HG02571 (cell line): ENCODE results near the gene CRADD.

ENCODE experiments used
- ATAC-seq: cut with Tn5 transposase; IDR thresholded peaks from one replicate; pipeline ENCODE4 v1.9.1; 2021; ENCODE audit warnings: mild to moderate bottlenecking, moderate library complexity; ENCODE audit not compliant: unreplicated experiment

The CRADD gene

DNA sequence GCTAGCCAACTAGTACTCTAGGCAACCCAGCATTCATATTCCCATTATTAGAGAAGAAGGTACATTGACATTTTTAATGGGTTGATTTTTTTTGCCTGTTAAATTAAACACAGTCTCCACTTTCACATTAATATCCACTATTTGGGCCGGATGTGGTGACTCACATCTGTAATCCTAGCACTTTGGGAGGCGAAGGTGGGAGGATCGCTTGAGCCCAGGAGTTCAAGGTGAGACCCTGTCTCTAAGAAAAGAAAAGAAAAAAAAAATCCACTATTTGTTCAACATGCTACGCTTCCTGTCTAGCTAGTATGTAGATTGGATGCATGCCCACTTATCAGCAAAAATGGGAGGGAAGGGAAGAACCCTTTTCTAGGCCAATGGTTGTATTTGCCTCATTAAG is 7.1 kb upstream of the CRADD start:
- ATAC-seq = no peak

- ATAC-seq = no peak
Measured at GRCh38 chr12:93671044-93671443, 6.1 kb upstream of the CRADD start.

DNA sequence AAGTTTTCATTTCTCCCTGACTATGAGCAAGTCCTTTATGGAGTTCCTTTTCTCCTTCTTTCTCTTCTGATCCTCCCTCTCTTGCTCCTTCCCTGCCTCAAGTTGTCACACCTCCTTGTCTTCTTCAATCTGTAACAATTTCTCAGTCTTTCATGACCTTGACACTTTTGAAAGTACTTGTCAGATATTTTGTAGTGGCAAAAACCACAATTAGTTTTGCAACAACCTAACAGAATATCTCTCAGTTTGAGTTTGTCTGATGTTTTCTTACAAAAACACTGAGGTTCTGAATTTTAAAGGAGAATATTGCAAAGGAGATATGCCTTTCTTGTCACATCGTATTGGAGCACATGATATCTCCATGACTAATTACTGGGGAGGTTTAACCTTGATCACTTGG is 4.1 kb upstream of the CRADD start:
- ATAC-seq = no peak

DNA sequence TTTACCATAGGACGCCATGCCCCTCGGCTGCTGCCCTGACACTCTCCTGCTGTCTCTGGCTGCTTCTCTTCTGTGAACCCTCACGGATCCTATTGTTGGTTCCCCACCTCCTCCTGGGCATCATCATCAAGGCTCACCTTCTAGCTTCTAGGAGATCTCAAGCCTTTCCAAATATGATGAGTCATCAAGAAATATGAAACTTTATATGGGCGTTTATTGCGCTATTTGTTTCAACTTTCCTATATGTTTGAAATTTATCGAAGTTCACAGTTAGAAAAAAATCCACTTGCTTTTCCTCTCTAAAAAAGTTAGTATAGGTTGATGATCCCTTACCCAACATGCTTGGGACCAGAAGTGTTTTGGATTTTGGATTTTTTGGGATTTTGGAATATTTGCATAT is 2.8 kb upstream of the CRADD start:
- no peak for ATAC-seq

GRCh38 chr12:93676408-93677194 is 574 bp upstream of the CRADD start:
- ATAC-seq = no peak

DNA sequence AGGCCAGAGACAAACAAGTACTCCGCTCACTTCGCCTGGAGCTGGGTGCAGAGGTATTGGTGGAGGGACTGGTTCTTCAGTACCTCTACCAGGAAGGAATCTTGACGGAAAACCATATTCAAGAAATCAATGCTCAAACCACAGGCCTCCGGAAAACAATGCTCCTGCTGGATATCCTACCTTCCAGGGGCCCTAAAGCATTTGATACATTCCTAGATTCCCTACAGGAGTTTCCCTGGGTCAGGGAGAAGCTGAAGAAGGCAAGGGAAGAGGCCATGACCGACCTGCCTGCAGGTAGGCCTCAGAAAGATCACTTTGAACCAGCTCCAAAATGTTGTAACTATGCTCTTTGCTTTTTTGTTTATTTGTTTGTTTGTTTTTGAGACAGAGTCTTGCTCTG is 1.6 kb downstream of the CRADD start:
- ATAC-seq = no peak

DNA sequence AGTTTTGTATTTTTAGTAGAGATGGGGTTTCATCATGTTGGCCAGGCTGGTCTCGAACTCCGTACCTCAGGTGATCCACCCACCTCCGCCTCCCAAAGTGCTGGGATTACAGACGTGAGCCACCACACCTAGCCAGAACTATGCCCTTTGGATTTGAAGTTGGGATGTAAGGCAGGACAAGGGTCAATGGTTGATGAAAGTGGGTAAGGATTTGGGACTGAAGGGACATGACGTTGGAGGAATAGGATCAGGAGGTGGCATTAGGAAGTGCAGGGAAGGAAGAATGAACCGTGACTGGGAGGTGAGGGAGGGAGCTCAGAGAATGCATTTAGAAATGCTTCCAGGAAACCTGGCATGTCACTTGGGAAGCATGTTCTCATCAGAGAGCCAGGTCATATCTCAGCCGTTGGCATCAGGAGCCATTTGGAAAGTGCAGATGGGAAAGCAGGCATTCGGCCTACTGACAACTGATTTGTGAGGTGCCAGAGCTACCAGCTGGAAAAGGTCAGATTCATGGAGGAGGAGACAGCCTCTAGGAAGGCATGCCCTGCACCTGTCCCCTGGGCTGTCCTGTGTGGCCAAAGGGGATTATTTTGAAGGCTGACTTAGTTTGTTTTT is 2.2 kb downstream of the CRADD start:
- no peak for ATAC-seq

GRCh38 chr12:93680006-93680405 is 2.8 kb downstream of the CRADD start:
- no peak for ATAC-seq

DNA sequence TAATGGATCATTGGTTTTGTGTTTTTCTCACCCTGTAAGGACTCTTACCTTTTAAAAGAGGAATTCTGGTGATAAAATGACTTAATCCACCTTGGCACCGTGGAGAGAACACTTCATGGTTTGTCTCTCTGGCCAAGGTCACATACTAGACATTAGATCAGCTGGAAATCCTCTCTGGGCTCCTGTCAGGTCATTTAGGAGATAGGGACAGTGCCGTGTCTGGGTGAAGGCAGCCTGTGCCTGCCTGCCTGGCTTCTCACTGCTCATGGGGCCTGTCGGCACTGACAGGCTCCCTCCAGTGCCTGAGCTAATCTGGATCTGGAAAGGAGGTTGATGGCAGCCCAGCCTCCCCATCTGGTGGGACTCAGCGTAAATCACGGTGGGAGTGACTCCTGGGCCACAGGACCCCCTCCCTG is 5.7 kb downstream of the CRADD start:
- ATAC-seq = no peak

DNA sequence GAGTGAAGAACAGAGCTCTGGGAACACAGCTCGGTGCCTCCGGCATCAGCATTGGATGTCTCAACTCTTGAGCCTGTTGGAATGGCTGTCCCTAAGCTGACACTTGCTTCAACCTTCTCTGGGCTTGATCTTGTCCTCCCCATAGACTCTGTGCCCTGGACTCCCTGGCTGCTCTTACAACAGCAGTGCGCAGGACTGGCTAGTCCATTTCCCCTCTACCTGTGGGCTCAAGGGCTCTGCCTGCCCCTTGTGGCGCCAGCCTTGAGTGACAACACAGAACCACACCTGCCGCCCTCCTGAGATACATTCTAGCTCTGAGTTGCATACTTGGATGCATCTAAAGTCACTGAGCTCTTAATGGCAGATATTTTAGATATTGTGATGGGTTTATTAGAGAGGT is 6.2 kb downstream of the CRADD start:
- ATAC-seq = no peak

DNA sequence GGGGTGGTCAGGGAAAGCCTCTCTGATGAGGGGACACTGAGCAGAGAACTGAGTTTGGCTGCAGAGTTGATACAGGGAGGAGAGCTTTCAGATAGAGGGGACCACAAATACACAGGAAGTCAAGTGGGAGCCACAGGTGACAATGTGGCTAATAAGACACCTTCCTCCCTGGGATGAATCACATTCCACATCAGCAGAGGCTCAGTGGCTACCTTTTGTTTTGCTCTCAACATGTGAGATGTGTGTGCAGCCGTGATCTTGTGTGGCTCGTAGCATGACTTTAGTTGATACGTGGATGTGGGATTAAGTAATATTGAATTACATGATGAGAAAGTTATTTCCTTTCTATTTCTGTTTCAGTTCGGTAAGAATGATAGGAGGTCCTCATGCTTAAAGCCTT is 7.5 kb downstream of the CRADD start:
- no peak for ATAC-seq

DNA sequence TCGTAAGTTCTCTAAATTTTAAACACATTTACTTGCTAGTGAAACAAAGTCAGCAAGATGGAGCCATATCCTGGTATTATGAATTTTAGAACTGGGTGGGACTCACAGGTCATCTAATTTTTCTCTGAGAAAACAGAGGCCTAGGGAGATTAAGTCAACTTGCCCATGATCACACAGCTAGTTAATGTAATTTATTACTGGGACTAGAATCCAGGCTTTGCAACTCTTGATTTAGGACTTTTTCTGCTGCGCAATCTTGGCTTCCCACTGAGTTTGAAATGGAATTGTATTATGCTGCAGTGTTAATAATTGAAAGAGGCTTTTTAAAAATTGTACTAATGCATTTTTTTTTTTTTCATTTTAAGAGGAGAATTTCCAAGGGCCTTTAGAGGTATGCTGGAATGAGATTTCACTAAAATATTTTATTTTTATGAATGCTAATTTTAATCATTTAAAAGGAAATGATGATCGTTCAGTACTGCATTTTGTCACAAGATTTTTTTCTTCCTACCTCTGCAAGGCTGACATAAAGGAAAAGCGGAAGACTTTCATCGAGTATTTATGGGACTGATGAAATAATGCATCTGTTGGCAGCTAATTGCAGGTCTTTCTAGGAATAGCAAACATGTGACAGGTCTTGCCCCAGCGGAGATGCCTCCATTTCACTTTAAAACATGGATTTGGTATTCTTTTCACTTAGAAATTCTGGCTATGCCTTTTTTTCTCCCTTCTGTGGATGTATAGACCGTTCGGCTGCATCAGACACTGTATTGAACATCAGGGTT is 9.6 kb downstream of the CRADD start:
- ATAC-seq = no peak

DNA sequence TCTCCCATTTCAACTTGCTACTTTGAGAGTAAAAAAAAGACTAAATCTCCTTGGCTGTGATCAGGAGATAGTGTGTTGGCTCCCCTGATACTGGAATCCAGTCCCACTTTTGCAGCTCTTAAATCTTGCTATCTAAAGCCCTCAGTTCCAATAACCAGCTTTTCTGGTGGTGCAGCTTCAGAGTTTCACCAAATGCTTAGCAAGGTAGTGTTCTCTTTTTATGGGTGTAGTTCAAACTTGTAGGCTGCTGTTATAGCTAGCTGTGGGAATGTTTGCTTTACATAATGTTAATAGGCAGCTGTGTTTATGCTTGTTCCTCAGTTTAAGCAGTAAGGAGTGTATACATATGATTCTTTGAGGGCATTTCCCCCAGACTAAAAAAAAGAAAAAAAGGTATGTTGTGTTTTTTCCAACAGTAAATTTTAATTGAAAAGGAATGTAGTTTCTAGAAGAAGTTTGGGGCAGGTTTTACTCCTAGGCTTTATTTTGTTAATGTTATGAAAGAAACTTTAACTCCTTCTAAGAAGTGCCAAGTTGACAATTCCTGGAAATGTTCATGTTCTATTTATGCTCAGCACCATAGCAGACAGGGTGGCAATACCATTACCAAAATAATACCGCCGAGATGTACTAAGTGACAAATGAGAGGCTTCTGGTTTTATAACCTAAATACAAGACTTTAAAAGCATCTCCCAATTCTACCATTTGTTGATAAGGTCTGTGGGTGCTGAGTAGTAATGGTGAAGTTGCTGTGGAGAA is 12.1 kb downstream of the CRADD start:
- no peak for ATAC-seq

GRCh38 chr12:93696462-93696861 is 19.3 kb downstream of the CRADD start:
- no peak for ATAC-seq

- no peak for ATAC-seq
Measured at GRCh38 chr12:93698307-93699092, 21.3 kb downstream of the CRADD start.

DNA sequence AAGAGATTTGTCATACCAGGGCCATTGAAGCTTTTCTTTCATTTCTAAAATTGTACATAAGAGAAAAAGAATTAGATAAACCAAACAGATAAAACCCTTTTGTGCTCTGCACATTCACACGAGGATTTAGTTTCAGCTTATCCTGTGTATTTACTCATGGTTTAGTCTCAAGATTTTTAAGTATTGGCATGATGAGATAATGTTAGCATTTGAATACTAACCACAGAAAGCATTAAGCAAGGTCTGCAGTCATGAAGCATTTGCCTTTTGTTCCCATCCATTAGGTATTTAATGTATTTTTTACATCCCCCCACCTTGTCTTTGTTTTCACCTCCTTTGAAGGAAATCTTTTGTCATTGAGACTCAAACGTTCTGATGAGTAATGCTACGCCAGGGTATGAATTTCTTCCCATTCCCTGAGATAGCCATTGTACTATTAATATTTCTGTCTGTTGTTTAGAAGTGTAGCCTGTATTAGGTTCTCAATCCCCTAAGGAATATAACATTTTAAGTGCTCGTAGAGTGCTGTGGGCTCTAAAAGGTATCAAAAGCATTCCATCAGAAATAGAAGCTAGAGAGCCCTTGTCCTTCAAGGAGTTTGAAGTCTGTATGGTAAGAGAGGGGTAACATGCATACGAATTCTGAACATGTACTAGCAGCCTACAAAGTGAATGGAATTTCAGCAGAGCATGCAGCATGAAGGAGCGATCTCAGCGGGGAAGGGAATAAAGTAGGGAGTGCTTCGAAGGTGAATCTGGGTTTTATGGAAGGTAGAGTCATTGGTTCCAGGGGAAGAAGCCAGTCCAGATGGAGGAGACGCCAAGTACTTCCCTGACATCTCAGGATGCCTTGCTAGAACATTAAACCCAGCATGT is 22.3 kb downstream of the CRADD start:
- no peak for ATAC-seq

- no peak for ATAC-seq
Measured at GRCh38 chr12:93702707-93703315, 25.6 kb downstream of the CRADD start.

- no peak for ATAC-seq
Measured at GRCh38 chr12:93704122-93704521, 26.9 kb downstream of the CRADD start.

- ATAC-seq = no peak
Measured at GRCh38 chr12:93704625-93705024, 27.4 kb downstream of the CRADD start.
